Esophagus (tissue), 2 donors: Measurements from ENCODE around the gene RANBP17. TPM values are rescaled to one million over a fixed set of nuclear protein-coding genes. Genes with fewer than 3 reads are reported as not detected.

Source experiments
- H3K27ac ChIP-seq, 2 donors: one replicate each; pipeline ENCODE4 v1.5.1; 2013; ENCODE audit warnings: low read depth in 2 of 2, mild to moderate bottlenecking in 2 of 2, inconsistent platforms in 1 of 2, low read length in 1 of 2, moderate library complexity in 1 of 2
- H3K27me3 ChIP-seq, 2 donors: one replicate each; pipeline ENCODE4 v1.6.1; 2013; ENCODE audit warnings: low read length in 2 of 2, control low read depth in 1 of 2, mild to moderate bottlenecking in 1 of 2; ENCODE audit not compliant: insufficient read depth in 2 of 2, control insufficient read depth in 1 of 2
- H3K36me3 ChIP-seq, 2 donors: one replicate each; pipeline ENCODE4 v1.6.1; 2013; ENCODE audit warnings: low read length in 1 of 2; ENCODE audit not compliant: control insufficient read depth in 2 of 2, insufficient read depth in 2 of 2
- H3K4me1 ChIP-seq, 2 donors: one replicate each; pipeline ENCODE4 v1.6.1; 2013; ENCODE audit warnings: low read length in 1 of 2; ENCODE audit not compliant: control insufficient read depth in 2 of 2, insufficient read depth in 2 of 2
- H3K4me3 ChIP-seq, 2 donors: one replicate each; pipeline ENCODE4 v1.5.1; 2013; ENCODE audit warnings: low read length in 2 of 2, mild to moderate bottlenecking in 2 of 2, low read depth in 1 of 2, moderate library complexity in 1 of 2
- H3K9me3 ChIP-seq, 2 donors: one replicate each; pipeline ENCODE4 v1.6.1; 2013; ENCODE audit warnings: mild to moderate bottlenecking in 2 of 2, low read depth in 1 of 2, low read length in 1 of 2, moderate library complexity in 1 of 2; ENCODE audit not compliant: control insufficient read depth in 2 of 2, insufficient read depth in 1 of 2
- WGBS, 2 donors: extraction: QIAGEN DNeasy Blood & Tissue Kit; methylation state at CpG; one replicate each; pipeline ENCODE4 v1.1.7; 2013; 5-methylcytosine and 5-hydroxymethylcytosine counted together
- polyA plus RNA-seq, 2 donors: library from polyadenylated mRNA; stranded (reverse); fragments of 200-250 nt; gene quantifications; one replicate each; pipeline ENCODE4 v1.2.3, GENCODE V29; 2013
- donor health status: healthy with polysubstance abuse.
- donor health status: Bipolar disorder and iron deficiency.

RANBP17 gene
- polyA plus RNA-seq, 2 donors: 0.26 to 0.32 TPM

- Histone ChIP-seq H3K27ac (no peak overlapping the region), H3K9me3 (peaks cover 0 to 5% of the 10 kb centered on the region in 2 donors), H3K4me1 (no peaks in the 10 kb centered on the region), H3K4me3 (no peak overlapping the region), H3K27me3 (no peaks in the 10 kb centered on the region), H3K36me3 (no peaks in the 10 kb centered on the region)
- 68 to 76% methylated on average over 2 of the region's 2 CpGs for WGBS, 2 donors
Measured at GRCh38 chr5:171092194-171092593, 230.4 kb downstream of the RANBP17 start.

- Histone ChIP-seq H3K27ac (no peak overlapping the region), H3K36me3 (no peaks in the 10 kb centered on the region), H3K4me3 (no peak overlapping the region), H3K9me3 (peaks cover 0 to 5% of the 10 kb centered on the region in 2 donors), H3K4me1 (no peaks in the 10 kb centered on the region), H3K27me3 (no peaks in the 10 kb centered on the region)
Measured at GRCh38 chr5:171093598-171093997, 231.8 kb downstream of the RANBP17 start.

DNA sequence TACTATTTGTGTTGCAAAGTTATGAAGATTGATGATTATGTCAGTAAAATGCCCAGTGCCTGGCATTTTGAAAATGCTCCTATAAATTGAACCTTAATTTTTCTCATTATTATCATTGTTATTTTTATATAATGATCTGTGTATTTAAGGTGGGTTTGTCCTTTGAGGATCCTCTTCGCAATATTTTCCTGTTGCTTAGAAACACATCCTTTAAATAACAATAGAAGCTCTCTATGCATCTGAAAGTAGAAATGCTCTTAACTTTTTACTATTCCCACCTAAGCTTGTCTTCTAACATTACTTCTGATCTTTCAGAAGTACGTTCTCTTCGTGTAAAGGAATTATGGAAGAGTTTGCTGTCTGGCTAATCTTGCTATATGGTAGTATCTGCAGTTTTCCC is 232.5 kb downstream of the RANBP17 start:
- Histone ChIP-seq H3K36me3 (no peaks in the 10 kb centered on the region), H3K27me3 (no peaks in the 10 kb centered on the region), H3K9me3 (peaks cover 0 to 5% of the 10 kb centered on the region in 2 donors), H3K4me3 (no peak overlapping the region), H3K27ac (no peak overlapping the region), H3K4me1 (no peaks in the 10 kb centered on the region)
- WGBS, 2 donors: 71 to 87% methylated on average over 3 of the region's 3 CpGs

GRCh38 chr5:171102877-171103610 is 241.2 kb downstream of the RANBP17 start:
- H3K27ac ChIP-seq: no peak overlapping the region
- no peaks in the 10 kb centered on the region for H3K9me3 ChIP-seq
- H3K27me3 ChIP-seq: no peaks in the 10 kb centered on the region
- H3K4me3 ChIP-seq: no peak overlapping the region
- H3K4me1 ChIP-seq: no peaks in the 10 kb centered on the region
- 74 to 76% methylated on average over 11 of the region's 11 CpGs for WGBS, 2 donors
- no peaks in the 10 kb centered on the region for H3K36me3 ChIP-seq

DNA sequence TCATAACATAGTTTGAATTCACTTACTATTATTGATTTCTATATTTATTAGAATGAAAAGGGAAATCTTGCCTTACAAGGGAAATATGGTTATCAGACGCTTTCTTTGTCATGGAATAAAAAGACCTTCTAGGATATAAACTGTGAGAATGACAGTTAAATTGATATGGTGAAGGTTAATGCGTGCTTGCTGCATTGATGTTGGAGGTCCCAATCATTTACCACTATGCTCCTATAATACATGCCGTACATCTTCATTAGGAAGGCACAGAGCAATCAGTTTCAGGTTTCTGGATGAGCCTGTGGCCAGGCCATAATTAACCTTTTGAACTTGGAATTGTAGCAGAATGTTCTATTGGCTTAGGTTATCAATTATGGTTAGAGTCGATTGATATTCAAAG is 245.9 kb downstream of the RANBP17 start:
- 85 to 91% methylated on average over 4 of the region's 4 CpGs for WGBS, 2 donors

DNA sequence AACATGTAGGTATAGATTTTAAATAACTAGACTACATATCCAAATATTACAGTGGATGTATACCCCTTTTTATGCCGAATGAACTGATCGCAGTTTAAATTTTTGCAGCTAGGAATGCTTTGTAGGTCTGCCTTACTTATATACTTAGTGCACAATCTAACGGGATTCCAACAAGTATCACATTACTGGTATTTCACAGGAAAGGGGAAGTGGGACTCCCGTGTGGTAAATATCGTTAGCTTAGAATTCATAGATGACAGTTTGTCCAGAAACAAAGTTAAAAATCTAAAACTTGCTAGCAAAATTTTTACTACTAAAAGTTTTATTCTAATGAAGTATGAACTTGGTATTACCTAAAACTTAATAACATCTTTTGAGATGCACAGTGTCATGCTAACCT is 253.7 kb downstream of the RANBP17 start:
- Histone ChIP-seq H3K4me1 (no peaks in the 10 kb centered on the region), H3K27ac (no peak overlapping the region), H3K36me3 (no peaks in the 10 kb centered on the region), H3K27me3 (no peaks in the 10 kb centered on the region), H3K4me3 (no peak overlapping the region), H3K9me3 (no peaks in the 10 kb centered on the region)
- 86 to 94% methylated on average over 5 of the region's 5 CpGs for WGBS, 2 donors

More for the DNA sequence above, 245.9 kb downstream of the RANBP17 start:
- no peaks in the 10 kb centered on the region for H3K36me3 ChIP-seq
- H3K4me1 ChIP-seq: no peaks in the 10 kb centered on the region
- H3K27me3 ChIP-seq: no peaks in the 10 kb centered on the region
- H3K27ac ChIP-seq: no peak overlapping the region
- no peaks in the 10 kb centered on the region for H3K9me3 ChIP-seq
- no peak overlapping the region for H3K4me3 ChIP-seq

DNA sequence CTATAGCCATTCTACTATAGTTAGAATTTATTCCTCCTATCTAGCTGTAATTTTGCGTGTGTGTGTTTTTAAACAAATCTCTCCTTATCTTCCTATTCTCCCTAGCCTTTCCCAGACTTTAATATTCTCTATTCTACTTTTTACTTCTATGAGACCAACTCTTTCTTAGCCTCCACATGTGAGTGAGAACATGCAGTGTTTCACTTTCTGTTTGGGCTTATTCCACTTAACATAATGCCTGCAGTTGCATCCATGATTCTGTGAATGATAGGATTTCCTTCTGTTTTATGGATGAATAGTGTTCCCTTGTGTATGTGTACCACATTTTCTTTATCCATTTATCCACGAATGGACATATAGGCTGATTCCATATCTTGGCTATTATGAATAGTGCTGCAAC is 254.9 kb downstream of the RANBP17 start:
- H3K27ac ChIP-seq: no peak overlapping the region
- H3K4me1 ChIP-seq: no peaks in the 10 kb centered on the region
- WGBS, 2 donors: 89 to 93% methylated on average over 2 of the region's 2 CpGs
- no peaks in the 10 kb centered on the region for H3K27me3 ChIP-seq
- peaks cover 0 to 2% of the 10 kb centered on the region in 2 donors for H3K9me3 ChIP-seq
- H3K36me3 ChIP-seq: no peaks in the 10 kb centered on the region
- no peak overlapping the region for H3K4me3 ChIP-seq

DNA sequence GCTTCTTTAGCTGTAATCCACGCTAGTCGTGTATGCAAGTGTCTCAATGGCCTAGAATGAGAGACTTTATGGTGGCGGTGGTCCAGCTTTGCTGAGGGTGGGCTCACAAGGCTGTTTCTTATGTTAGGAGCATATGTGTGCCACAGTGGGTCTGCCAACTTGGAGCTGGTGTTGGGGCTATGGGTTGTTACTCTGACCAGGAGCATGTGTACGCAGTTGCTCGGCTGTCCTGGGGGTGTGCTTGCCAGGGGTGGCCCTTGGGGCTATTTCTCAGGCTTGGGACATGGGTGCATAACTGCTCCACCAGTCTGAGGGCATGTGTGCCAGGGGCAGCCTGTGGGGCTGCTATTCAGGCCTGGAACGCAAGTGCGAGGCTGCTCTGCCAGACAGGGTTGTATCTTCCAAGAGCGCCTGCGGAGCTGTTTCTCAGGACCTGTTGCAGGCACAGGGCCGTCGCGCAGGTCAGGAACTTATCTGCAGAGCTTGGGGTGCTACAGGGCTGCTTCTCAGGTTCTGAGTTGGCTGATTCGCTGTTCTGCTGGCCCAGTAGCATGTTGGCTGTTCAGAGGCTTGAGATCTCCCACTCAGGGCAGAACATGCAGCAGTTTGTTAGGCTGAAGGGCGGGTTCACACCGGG is 259.3 kb downstream of the RANBP17 start:
- Histone ChIP-seq H3K9me3 (peaks cover 0 to 8% of the 10 kb centered on the region in 2 donors), H3K4me1 (no peaks in the 10 kb centered on the region), H3K27me3 (no peaks in the 10 kb centered on the region), H3K27ac (no peak overlapping the region), H3K4me3 (no peak overlapping the region), H3K36me3 (no peaks in the 10 kb centered on the region)
- WGBS, 2 donors: 86 to 95% methylated on average over 15 of the region's 15 CpGs

- WGBS, 2 donors: 92 to 98% methylated on average over 3 of the region's 3 CpGs
- no peaks in the 10 kb centered on the region for H3K36me3 ChIP-seq
Measured at GRCh38 chr5:171121638-171122037, 259.8 kb downstream of the RANBP17 start.

GRCh38 chr5:171122372-171122771 is 260.6 kb downstream of the RANBP17 start:
- H3K36me3 ChIP-seq: no peaks in the 10 kb centered on the region
- WGBS, 2 donors: 77 to 81% methylated on average over 2 of the region's 2 CpGs
- H3K4me1 ChIP-seq: no peaks in the 10 kb centered on the region
- H3K27ac ChIP-seq: no peak overlapping the region
- H3K4me3 ChIP-seq: no peak overlapping the region
- H3K27me3 ChIP-seq: no peaks in the 10 kb centered on the region
- peaks cover 0 to 8% of the 10 kb centered on the region in 2 donors for H3K9me3 ChIP-seq

More at GRCh38 chr5:171121638-171122037, 259.8 kb downstream of the RANBP17 start:
- H3K4me3 ChIP-seq: no peak overlapping the region
- no peak overlapping the region for H3K27ac ChIP-seq
- no peaks in the 10 kb centered on the region for H3K27me3 ChIP-seq
- H3K4me1 ChIP-seq: no peaks in the 10 kb centered on the region
- H3K9me3 ChIP-seq: peaks cover 0 to 8% of the 10 kb centered on the region in 2 donors
